Upper lobe of right lung (tissue), 1 donor: ENCODE measurements around the gene SLC6A6. TPM values are rescaled to one million over a fixed set of nuclear protein-coding genes. Genes with fewer than 3 reads are reported as not detected.

ENCODE experiments used
- ATAC-seq: fragments of 200-7000 bp; cut with Tn5 transposase; one replicate; pipeline ENCODE4 v1.9.1; 2020; ENCODE audit warnings: mild to moderate bottlenecking, moderate library complexity
- DNase-seq: peaks from one replicate; pipeline ENCODE4 v3.0.0-alpha.2; 2020
- H3K27ac ChIP-seq: fragments of 200-600 bp; one replicate; pipeline ENCODE4 v1.8.0; 2022
- H3K27me3 ChIP-seq: fragments of 200-600 bp; one replicate; pipeline ENCODE4 v1.8.0; 2022; ENCODE audit warnings: mild to moderate bottlenecking
- H3K36me3 ChIP-seq: fragments of 200-600 bp; one replicate; pipeline ENCODE4 v1.8.0; 2022
- H3K4me1 ChIP-seq: fragments of 200-600 bp; one replicate; pipeline ENCODE4 v1.8.0; 2022
- H3K4me3 ChIP-seq: fragments of 200-600 bp; one replicate; pipeline ENCODE4 v1.8.0; 2022; ENCODE audit warnings: mild to moderate bottlenecking
- H3K9me3 ChIP-seq: fragments of 200-600 bp; one replicate; pipeline ENCODE4 v1.8.0; 2022
- intact Hi-C: fragments of 100-400 bp; cut with DNase I; formaldehyde crosslinking; loops from one replicate; pipeline ENCODE4 v1.11.0; 2022
- total RNA-seq: library from RNA; stranded (reverse); fragmentation: NEBNext Ultra II Directional; extraction: Animal tissue kit (Norgen Biotek cat#: 25700); gene quantifications from one replicate; pipeline ENCODE4 v1.2.1, GENCODE V29; 2021
- TF ChIP-seq, protein P1 (sequence below): fragments of 200-600 bp; IDR thresholded peaks from one replicate; pipeline ENCODE4 v1.8.0; 2022; ENCODE audit warnings: antibody characterized with exemption
- donor health status: DM: no; HTN: yes; CAD: no; lungs with severe emphysema.

SLC6A6 gene
- total RNA-seq, 1 donor from 2014 or later, result 54.3 TPM

- no peaks in the 10 kb centered on the region for H3K27me3 ChIP-seq
- TF ChIP-seq, protein P1, sequence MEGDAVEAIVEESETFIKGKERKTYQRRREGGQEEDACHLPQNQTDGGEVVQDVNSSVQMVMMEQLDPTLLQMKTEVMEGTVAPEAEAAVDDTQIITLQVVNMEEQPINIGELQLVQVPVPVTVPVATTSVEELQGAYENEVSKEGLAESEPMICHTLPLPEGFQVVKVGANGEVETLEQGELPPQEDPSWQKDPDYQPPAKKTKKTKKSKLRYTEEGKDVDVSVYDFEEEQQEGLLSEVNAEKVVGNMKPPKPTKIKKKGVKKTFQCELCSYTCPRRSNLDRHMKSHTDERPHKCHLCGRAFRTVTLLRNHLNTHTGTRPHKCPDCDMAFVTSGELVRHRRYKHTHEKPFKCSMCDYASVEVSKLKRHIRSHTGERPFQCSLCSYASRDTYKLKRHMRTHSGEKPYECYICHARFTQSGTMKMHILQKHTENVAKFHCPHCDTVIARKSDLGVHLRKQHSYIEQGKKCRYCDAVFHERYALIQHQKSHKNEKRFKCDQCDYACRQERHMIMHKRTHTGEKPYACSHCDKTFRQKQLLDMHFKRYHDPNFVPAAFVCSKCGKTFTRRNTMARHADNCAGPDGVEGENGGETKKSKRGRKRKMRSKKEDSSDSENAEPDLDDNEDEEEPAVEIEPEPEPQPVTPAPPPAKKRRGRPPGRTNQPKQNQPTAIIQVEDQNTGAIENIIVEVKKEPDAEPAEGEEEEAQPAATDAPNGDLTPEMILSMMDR, result no peak
- no peak overlapping the region for H3K4me3 ChIP-seq
- no peak for DNase-seq
- H3K27ac ChIP-seq, result no peak overlapping the region
- peaks cover 63% of the 10 kb centered on the region for H3K36me3 ChIP-seq
- intact Hi-C loops, result no loop called here
- ATAC-seq, result no peak
- H3K4me1 ChIP-seq, result peaks cover 7% of the 10 kb centered on the region
- H3K9me3 ChIP-seq, result no peaks in the 10 kb centered on the region
Measured at GRCh38 chr3:14446988-14447570, 44.7 kb downstream of the SLC6A6 start.

DNA sequence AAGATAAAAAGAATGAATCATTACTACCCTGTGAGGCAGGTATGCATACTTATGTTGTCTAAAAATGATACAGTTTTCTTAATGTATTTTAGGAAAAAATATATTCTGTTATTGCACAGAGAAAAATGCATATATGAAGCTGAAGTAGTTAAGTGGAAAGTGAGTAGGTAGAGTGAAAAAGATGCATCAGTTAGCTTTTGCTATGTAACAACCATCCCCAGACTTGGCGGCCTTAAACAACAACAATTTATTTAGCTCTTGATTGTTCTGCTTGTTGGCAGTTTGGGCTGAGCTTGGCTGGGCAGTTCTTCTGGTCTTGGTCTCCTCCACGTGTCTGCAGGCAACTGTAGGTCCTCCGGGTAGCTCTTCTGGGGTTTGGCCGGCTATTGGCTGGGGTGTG, 45.7 kb downstream of the SLC6A6 start:
- Histone ChIP-seq H3K9me3 (no peaks in the 10 kb centered on the region), H3K4me1 (peaks cover 15% of the 10 kb centered on the region), H3K36me3 (peaks cover 63% of the 10 kb centered on the region), H3K27ac (no peak overlapping the region), H3K4me3 (no peak overlapping the region), H3K27me3 (no peaks in the 10 kb centered on the region)
- DNase-seq (no peak), ATAC-seq (no peak)
- intact Hi-C loops, result no loop called here
- TF ChIP-seq, protein P1, result no peak

- TF ChIP-seq, protein P1, result no peak
- peaks cover 63% of the 10 kb centered on the region for H3K36me3 ChIP-seq
- peaks cover 25% of the 10 kb centered on the region for H3K4me1 ChIP-seq
- H3K4me3 ChIP-seq, result no peak overlapping the region
- intact Hi-C loops, result no loop called here
- ATAC-seq (no peak), DNase-seq (no peak)
- no peaks in the 10 kb centered on the region for H3K27me3 ChIP-seq
- no peaks in the 10 kb centered on the region for H3K9me3 ChIP-seq
- no peak overlapping the region for H3K27ac ChIP-seq
Measured at GRCh38 chr3:14448756-14449727, 46.6 kb downstream of the SLC6A6 start.

- no peak for DNase-seq
- Histone ChIP-seq H3K27me3 (no peaks in the 10 kb centered on the region), H3K4me1 (peaks cover 30% of the 10 kb centered on the region), H3K36me3 (peaks cover 72% of the 10 kb centered on the region), H3K9me3 (no peaks in the 10 kb centered on the region), H3K27ac (no peak overlapping the region), H3K4me3 (no peak overlapping the region)
- TF ChIP-seq, protein P1, result no peak
- intact Hi-C loops, result no loop called here
- no peak for ATAC-seq
Measured at GRCh38 chr3:14450506-14450905, 48.1 kb downstream of the SLC6A6 start.

- no peak overlapping the region for H3K27ac ChIP-seq
- no peak for ATAC-seq
- H3K36me3 ChIP-seq, result peaks cover 72% of the 10 kb centered on the region
Measured at GRCh38 chr3:14450922-14451606, 48.7 kb downstream of the SLC6A6 start.

More at GRCh38 chr3:14450922-14451606, 48.7 kb downstream of the SLC6A6 start:
- no peak for DNase-seq
- H3K9me3 ChIP-seq, result no peaks in the 10 kb centered on the region
- TF ChIP-seq, protein P1, result no peak
- no peak overlapping the region for H3K4me3 ChIP-seq
- H3K4me1 ChIP-seq, result peaks cover 30% of the 10 kb centered on the region
- H3K27me3 ChIP-seq, result no peaks in the 10 kb centered on the region
- intact Hi-C loops, result no loop called here
